Activated naive CD8-positive, alpha-beta T cell (primary cell): Measurements from ENCODE around the gene GPRC5B.

Experiments
- H3K27ac Mint-ChIP-seq: one replicate; pipeline ENCODE4 v1.8.0; 2021; ENCODE audit warnings: mixed read lengths
- H3K27me3 Mint-ChIP-seq: one replicate; pipeline ENCODE4 v1.8.0; 2021; ENCODE audit warnings: mixed read lengths
- H3K36me3 Mint-ChIP-seq: one replicate; pipeline ENCODE4 v1.8.0; 2021; ENCODE audit warnings: mixed read lengths
- H3K4me1 Mint-ChIP-seq: one replicate; pipeline ENCODE4 v1.8.0; 2021; ENCODE audit warnings: low read depth, mixed read lengths
- H3K4me3 Mint-ChIP-seq: one replicate; pipeline ENCODE4 v1.8.0; 2021; ENCODE audit warnings: mild to moderate bottlenecking, mixed read lengths
- H3K9me3 Mint-ChIP-seq: one replicate; pipeline ENCODE4 v1.8.0; 2021; ENCODE audit warnings: low read depth, mixed read lengths

GPRC5B gene, protein sequence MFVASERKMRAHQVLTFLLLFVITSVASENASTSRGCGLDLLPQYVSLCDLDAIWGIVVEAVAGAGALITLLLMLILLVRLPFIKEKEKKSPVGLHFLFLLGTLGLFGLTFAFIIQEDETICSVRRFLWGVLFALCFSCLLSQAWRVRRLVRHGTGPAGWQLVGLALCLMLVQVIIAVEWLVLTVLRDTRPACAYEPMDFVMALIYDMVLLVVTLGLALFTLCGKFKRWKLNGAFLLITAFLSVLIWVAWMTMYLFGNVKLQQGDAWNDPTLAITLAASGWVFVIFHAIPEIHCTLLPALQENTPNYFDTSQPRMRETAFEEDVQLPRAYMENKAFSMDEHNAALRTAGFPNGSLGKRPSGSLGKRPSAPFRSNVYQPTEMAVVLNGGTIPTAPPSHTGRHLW

DNA sequence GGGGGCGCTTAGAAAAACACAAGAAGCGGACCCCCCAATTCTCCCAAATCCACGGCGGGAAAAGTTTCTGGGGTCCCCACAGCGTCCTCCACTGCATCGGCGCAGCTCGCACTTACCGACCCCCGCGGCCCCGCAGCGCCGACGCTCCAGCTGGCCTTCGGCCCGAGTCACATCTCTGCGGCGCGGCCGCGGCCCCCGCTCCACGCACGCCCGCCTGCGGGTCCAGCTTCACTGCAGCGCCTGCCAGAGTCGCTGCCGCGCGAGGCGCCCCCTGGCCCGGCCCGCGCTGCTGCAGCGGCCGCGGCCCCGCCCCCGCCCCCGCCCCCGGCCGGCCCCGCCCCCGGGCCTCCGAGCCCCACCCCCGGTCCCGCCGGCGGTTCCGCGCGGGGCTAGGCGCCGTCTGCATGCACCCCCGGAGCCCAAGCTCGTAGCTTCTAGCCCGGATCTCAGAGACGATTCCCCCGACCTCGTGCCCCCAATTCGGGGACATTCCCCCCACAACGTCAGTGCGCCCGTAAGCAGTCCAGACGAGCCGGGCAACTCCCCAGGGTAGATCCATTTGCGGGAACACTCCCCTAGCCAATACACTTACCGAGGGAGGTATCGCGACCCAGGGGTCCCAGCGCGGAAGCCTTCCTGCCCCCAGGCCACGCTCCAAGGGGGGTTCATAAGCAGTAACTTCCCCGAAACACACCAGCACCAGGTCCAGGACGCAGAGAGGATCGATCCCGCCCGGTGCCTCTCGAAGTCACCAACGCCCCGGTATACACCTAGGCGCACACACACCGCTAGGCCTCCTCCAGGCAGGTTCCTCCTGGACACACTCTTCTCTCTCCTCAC is at the start of gene GPRC5B:
Gene GPRC5B (minus strand): TSS at position 238 of the 840 bp plus-strand sequence. CDS start 12,003 bp downstream, outside the sequence.
- H3K36me3 Mint-ChIP-seq = peaks cover 3% of the 10 kb centered on the region
- no peaks in the 10 kb centered on the region for H3K9me3 Mint-ChIP-seq
- H3K4me1 Mint-ChIP-seq = peaks cover 28% of the 10 kb centered on the region
- peaks cover 19% of the 10 kb centered on the region for H3K27me3 Mint-ChIP-seq
- peak within 1 kb of the TSS; percentile 34 for H3K27ac Mint-ChIP-seq
- H3K4me3 Mint-ChIP-seq = peak within 1 kb of the TSS; percentile 89

DNA sequence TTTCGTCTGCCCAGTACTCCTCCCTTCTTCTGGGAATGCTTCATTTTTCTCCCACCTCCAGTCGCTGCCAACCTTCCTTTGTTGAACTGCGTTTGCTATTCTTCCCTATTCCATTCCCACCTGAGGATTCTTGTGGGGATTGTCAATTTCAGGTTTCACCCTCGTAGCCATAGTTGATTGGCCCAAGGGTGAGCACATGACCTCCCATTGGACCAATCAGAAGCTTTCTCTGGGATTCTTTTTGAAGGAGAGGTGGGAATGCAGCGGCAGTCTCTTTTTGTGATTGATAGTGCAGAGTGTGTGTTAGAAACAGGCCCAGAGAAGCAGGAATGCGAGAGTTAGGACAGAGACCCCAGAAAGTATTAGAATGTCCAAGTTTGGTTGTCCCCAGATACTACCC is 49.1 kb upstream of the GPRC5B start:
- H3K9me3 Mint-ChIP-seq = no peaks in the 10 kb centered on the region
- H3K27me3 Mint-ChIP-seq = peaks cover 8% of the 10 kb centered on the region
- peak overlapping the region; percentile 30 for H3K27ac Mint-ChIP-seq
- H3K36me3 Mint-ChIP-seq = no peaks in the 10 kb centered on the region
- H3K4me3 Mint-ChIP-seq = no peak overlapping the region
- H3K4me1 Mint-ChIP-seq = no peaks in the 10 kb centered on the region

DNA sequence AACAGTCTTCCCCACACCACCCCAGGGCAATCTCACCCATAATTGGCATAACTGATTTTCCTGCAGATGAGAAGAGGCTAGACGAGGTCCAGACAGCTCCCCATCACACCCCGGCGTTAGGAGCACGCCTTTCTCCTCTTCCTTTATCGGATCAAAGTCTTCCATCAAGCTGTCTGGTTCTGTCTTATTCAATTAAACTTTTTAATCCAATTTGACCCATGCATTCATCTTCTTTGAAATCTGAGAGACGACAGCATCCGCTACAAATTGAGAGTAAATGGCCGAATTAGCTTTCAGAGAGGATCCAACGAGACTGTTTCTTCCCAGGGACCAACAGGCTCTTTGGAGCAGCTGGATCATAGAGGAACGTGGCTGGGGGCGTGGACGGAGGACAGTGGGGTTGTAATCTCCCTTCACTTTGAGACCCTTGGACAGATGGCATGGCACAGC is 44.4 kb upstream of the GPRC5B start:
- peaks cover 4% of the 10 kb centered on the region for H3K27me3 Mint-ChIP-seq
- H3K27ac Mint-ChIP-seq = no peak overlapping the region
- no peaks in the 10 kb centered on the region for H3K4me1 Mint-ChIP-seq
- no peaks in the 10 kb centered on the region for H3K36me3 Mint-ChIP-seq
- H3K4me3 Mint-ChIP-seq = no peak overlapping the region
- H3K9me3 Mint-ChIP-seq = no peaks in the 10 kb centered on the region

DNA sequence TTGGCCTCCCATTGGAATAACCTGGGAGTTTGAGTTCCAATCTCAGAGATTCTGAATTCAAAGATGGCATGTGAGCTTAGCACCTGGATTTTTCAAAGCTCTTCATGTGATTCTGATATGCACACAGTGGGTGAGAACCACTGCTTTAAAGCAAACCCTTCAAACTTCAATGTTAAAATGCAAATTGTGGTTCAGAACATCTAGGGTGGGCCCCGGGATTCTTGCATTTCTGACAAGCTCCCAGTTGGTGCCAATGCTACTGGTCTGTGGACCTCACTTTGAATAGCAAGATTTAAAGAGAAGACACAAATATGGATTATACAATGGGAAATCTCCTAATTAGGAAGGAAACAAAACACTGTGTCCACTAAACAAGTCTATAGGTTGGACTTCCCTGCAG is 43.8 kb upstream of the GPRC5B start:
- H3K27ac Mint-ChIP-seq = no peak overlapping the region
- H3K27me3 Mint-ChIP-seq = peaks cover 4% of the 10 kb centered on the region
- no peaks in the 10 kb centered on the region for H3K4me1 Mint-ChIP-seq
- H3K9me3 Mint-ChIP-seq = no peaks in the 10 kb centered on the region
- H3K36me3 Mint-ChIP-seq = no peaks in the 10 kb centered on the region
- no peak overlapping the region for H3K4me3 Mint-ChIP-seq

DNA sequence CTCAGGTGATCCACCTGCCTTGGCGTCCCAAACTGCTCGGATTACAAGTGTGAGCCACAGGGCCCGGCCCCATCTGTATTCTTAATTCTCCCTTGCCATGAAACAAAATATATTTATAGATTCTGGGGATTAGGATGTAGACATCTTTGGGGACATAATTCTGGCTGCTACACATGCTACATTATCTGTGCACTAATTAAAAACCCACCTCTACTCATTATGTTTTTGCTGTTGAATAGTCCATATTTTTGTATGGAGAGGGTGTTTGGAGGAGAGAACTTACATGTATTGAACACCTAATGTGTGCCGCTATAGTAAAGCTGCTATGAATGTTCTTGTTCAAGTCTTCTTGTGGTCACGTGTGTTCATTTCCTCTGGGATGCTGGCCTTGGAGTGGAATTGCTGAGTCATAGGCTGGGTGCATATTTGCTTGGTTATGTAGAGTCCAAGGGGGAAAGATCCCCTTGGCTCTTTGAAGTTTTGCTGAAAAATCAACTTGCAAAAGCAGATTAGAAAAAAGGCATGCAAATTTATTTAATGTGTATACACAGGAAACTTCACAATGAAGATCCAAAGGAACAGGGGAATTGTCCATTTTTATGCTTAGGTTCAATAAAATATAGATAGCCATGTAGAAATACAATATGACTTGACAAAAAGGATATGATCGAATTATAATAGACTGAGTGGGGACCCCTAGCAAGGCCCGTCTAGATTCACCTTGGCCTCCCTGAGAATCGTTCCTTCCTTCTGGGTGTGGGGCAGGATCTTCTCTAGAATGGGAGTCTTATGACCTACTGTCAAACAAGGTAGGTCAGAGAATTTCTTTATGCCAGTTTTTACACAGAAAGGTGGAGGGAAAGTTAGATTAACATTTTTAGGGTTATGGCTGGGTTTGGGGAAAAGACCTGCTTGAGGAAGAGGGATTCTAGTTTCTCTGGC is 42.1 kb upstream of the GPRC5B start:
- Mint-ChIP-seq H3K4me3 (no peak overlapping the region), H3K4me1 (no peaks in the 10 kb centered on the region), H3K36me3 (no peaks in the 10 kb centered on the region), H3K27me3 (peaks cover 4% of the 10 kb centered on the region), H3K27ac (no peak overlapping the region), H3K9me3 (no peaks in the 10 kb centered on the region)

DNA sequence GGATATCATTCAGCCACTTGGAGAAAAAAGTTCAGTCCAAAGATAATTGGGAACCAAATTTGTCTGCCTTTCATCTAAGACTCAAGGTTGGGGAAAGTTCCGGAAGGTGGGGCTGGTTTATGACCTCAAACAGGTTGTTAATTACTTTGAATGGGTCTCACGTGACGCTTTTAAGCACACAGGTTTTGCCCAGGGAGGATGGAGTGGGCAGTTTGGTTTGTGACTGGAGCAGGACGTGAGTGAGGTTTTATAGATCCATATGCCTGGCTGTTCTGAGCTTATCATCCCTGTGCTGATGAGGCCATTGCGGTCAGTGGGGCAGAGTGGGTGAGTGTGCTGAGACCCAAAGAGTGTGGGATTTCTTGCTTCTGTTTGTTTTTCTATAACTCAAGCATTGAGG is 38.7 kb upstream of the GPRC5B start:
- H3K36me3 Mint-ChIP-seq = no peaks in the 10 kb centered on the region

DNA sequence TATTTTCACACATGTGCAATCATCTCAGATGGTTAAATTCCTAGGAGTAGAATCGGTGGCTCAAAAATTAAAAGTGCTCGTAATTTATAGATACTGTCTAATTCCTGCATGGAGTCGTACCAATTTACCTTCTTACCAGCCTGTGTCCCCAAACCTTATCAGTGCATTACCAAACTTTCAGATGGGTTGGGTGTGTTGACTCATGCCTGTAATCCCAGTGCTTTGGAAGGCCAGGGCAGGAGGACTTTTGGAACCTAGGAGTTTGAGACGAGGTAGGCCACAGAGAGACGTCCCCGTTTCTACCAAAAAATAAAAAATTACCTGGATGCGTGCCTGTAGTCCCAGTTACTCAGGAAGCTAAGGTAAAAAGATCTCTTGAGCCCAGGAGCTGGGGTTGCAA is 34.5 kb upstream of the GPRC5B start:
- H3K27ac Mint-ChIP-seq = no peak overlapping the region
- no peaks in the 10 kb centered on the region for H3K36me3 Mint-ChIP-seq
- no peak overlapping the region for H3K4me3 Mint-ChIP-seq
- H3K27me3 Mint-ChIP-seq = peaks cover 5% of the 10 kb centered on the region
- H3K4me1 Mint-ChIP-seq = no peaks in the 10 kb centered on the region
- no peaks in the 10 kb centered on the region for H3K9me3 Mint-ChIP-seq

More for the DNA sequence above, 38.7 kb upstream of the GPRC5B start:
- no peaks in the 10 kb centered on the region for H3K4me1 Mint-ChIP-seq
- no peak overlapping the region for H3K27ac Mint-ChIP-seq
- H3K4me3 Mint-ChIP-seq = no peak overlapping the region
- H3K27me3 Mint-ChIP-seq = peaks cover 6% of the 10 kb centered on the region
- no peaks in the 10 kb centered on the region for H3K9me3 Mint-ChIP-seq

DNA sequence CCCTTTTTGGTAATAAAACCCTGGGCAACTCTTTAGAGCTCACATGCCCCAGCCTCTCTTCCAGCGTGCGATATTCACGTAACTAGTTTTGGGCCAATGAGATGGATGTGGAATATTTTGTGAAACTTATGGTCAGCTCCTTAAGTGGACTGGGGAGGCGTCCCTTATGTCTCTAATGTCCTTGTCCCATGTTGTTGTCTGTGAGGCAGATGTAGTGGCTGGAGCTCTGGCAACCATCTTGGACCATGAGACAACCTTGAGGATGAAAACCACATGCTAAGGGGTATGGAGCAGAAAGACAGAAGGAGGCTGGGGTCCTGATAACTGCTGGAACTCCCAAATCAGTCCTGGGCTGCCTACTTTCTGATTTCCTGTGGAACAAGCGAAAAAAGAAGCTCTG is 31.4 kb upstream of the GPRC5B start:
- H3K9me3 Mint-ChIP-seq = no peaks in the 10 kb centered on the region
- no peak overlapping the region for H3K4me3 Mint-ChIP-seq
- H3K27me3 Mint-ChIP-seq = peaks cover 6% of the 10 kb centered on the region
- H3K4me1 Mint-ChIP-seq = no peaks in the 10 kb centered on the region
- no peak overlapping the region for H3K27ac Mint-ChIP-seq
- H3K36me3 Mint-ChIP-seq = no peaks in the 10 kb centered on the region

DNA sequence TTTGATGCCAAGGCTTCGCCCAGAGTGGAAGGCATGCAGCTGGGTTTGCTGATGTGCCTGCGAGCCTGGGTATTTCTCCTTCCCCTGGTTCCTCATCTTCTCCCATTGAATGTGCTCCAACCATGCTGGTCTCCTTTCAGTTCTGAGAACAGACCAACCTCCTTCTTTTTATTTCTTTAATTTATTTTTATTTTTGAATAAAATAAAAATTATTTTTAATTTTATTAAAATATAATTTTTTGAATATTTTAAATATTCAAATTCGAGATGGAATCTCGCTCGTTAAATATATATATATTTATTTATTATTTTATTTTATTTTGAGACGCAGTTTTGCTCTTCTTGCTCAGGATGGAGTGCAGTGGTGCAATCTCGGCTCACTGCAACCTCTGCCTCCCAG is 30.2 kb upstream of the GPRC5B start:
- H3K4me1 Mint-ChIP-seq = no peaks in the 10 kb centered on the region
- H3K27ac Mint-ChIP-seq = no peak overlapping the region
- H3K9me3 Mint-ChIP-seq = no peaks in the 10 kb centered on the region
- no peaks in the 10 kb centered on the region for H3K36me3 Mint-ChIP-seq
- no peak overlapping the region for H3K4me3 Mint-ChIP-seq
- H3K27me3 Mint-ChIP-seq = peaks cover 6% of the 10 kb centered on the region

DNA sequence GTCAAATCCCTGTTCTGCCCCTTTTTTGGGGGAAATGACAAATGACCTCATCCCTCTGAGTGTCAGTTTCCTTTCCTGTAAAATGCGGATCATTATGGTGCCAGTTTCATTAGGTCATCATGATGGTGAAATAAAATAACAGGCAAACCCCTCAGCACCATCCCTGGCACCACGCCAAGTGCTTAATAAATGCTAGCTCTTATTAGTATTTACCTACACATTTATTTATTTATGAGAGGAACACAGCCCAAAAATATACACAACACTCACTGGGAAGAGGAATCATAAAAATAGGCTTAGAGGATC is 28.6 kb upstream of the GPRC5B start:
- no peak overlapping the region for H3K4me3 Mint-ChIP-seq
- no peaks in the 10 kb centered on the region for H3K4me1 Mint-ChIP-seq
- H3K27ac Mint-ChIP-seq = no peak overlapping the region
- H3K27me3 Mint-ChIP-seq = peaks cover 5% of the 10 kb centered on the region
- H3K9me3 Mint-ChIP-seq = no peaks in the 10 kb centered on the region
- no peaks in the 10 kb centered on the region for H3K36me3 Mint-ChIP-seq

DNA sequence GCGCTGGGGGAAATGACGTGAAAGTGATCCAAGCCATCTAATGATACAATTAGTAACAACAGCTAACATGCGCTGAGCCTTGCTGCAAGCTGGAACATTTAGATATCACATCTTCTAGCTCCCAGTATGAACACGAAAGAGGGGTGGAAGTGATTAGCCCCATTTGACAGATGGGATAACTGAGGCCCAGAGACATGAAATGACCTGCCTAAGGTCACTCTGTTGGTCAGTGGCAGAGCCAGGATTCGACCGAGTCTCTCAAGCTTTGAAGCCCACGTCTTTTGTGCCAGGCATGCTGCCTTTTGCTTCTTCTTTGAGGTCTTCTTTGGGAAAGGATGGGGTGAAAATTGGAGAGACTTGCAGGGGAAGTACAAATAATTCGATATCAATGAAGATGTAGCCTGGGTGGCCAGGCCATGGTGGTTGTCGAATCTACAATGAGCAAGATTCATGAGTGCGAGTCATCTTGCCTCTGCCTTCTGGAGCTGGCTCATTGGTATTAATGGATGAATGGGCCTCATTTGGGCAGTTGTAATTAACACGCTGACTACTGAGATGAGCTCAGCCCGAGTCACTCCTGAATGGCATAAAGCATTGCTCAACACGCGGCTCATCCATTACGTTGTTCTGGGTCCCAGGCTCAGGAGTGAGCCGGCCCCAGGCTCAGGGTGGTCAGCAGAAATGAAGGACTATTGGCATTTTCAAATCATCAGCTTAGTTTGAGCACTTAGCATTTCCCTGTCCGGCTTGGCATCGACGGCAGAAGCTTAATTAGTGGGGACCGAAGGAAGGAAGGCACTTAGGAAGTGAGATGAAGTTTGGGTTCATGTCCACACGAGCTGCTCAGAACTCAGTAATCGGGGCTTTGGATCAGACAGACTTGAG is 28.0 kb upstream of the GPRC5B start:
- H3K27me3 Mint-ChIP-seq = peaks cover 5% of the 10 kb centered on the region
- H3K36me3 Mint-ChIP-seq = no peaks in the 10 kb centered on the region
- no peak overlapping the region for H3K4me3 Mint-ChIP-seq
- H3K4me1 Mint-ChIP-seq = peaks cover 4% of the 10 kb centered on the region
- no peaks in the 10 kb centered on the region for H3K9me3 Mint-ChIP-seq
- no peak overlapping the region for H3K27ac Mint-ChIP-seq

DNA sequence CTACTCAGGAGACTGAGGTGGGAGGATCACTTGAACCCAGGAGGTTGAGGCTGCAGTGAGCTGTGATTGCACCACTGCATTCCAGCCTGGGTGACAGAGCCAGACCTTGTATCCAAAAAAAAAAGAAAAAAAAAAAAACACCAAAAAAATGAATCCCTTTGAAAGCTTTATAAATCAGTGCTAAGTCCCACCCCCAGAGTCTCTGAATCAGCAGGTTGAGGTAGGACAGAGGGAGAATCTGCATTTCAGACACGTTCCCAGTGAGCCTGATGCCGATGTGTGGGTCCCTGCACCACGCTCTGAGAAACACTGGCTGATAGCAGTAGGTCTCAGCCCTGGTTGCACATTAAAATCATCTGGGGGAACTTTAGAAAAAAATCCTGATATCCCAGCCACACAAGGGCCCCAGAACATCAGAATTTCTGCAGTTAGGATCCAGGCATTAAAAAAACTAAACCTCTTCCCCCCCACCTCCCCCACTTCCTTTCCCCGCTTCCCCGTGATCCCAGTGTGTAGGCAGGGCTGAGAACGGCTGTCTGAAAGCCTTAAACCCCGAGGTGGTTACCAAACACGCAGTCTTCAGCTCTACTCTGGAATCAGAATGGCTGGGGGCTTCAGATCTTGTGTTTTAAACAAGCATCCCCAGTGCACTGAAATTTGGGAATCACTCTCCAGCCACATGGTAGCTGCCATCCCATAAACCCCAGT is 27.3 kb upstream of the GPRC5B start:
- H3K36me3 Mint-ChIP-seq = no peaks in the 10 kb centered on the region
- peaks cover 7% of the 10 kb centered on the region for H3K4me1 Mint-ChIP-seq
- peaks cover 6% of the 10 kb centered on the region for H3K27me3 Mint-ChIP-seq
- no peak overlapping the region for H3K27ac Mint-ChIP-seq
- no peak overlapping the region for H3K4me3 Mint-ChIP-seq
- H3K9me3 Mint-ChIP-seq = no peaks in the 10 kb centered on the region

DNA sequence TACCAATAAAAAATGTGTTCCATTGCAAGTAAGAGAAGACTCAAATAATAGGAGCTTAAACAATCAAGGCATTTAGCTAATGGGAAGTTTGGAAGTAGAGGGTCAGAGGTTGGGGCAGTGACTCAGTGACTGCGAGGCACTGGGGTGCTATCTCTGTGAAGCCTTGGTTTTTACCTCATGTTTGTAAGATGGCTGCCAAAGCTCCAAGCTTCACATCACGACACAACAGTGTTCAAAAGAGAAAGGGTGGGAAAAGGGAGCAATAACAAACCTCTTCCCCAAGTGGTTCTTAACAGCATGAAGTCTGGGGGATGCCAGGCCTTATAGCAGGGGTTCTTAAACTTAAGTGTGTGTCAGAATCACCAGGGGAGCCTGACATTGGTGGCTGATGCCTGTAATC is 26.6 kb upstream of the GPRC5B start:
- Mint-ChIP-seq H3K27me3 (peaks cover 6% of the 10 kb centered on the region), H3K27ac (no peak overlapping the region), H3K4me3 (no peak overlapping the region), H3K9me3 (no peaks in the 10 kb centered on the region), H3K4me1 (peaks cover 7% of the 10 kb centered on the region), H3K36me3 (no peaks in the 10 kb centered on the region)
